HEK293T (cell line): Measurements from ENCODE around the gene SLC36A4.

ENCODE experiments used
- CTCF ChIA-PET: fragments of 350-600 bp; formaldehyde crosslinking; extraction: SDS; loops from one replicate; lab custom pipeline; 2021; ENCODE audit warnings: antibody characterized with exemption, inconsistent platforms; lab: Yijun Ruan, JAX
- POLR2A ChIA-PET: fragments of 350-600 bp; formaldehyde crosslinking; extraction: SDS; loops from one replicate; lab custom pipeline; 2020; ENCODE audit warnings: antibody characterized with exemption, inconsistent platforms; lab: Yijun Ruan, JAX
- DNase-seq: peaks from one replicate; pipeline ENCODE4 v3.0.0; 2012; ENCODE audit warnings: mixed read lengths; ENCODE audit errors: extremely low spot score
- ARNT ChIP-seq: fragments of 450-650 bp; IDR thresholded peaks from 2 replicates; pipeline ENCODE4 v1.6.1; 2017; ENCODE audit warnings: mild to moderate bottlenecking
- BHLHE40 ChIP-seq: fragments of 450-650 bp; IDR thresholded peaks from 2 replicates; pipeline ENCODE4 v1.6.1; 2016; ENCODE audit warnings: mild to moderate bottlenecking, moderate library complexity, borderline replicate concordance
- CTBP1 ChIP-seq: fragments of 450-650 bp; IDR thresholded peaks from 2 replicates; pipeline ENCODE4 v1.6.1; 2016; ENCODE audit warnings: borderline replicate concordance
- ELF4 ChIP-seq: fragments of 450-650 bp; IDR thresholded peaks from 2 replicates; pipeline ENCODE4 v1.6.1; 2017; ENCODE audit warnings: antibody characterized with exemption
- FOXA1 ChIP-seq: fragments of 450-650 bp; IDR thresholded peaks from 2 replicates; pipeline ENCODE4 v1.6.1; 2016; ENCODE audit warnings: mild to moderate bottlenecking
- FOXK2 ChIP-seq: fragments of 450-650 bp; IDR thresholded peaks from 2 replicates; pipeline ENCODE4 v1.6.1; 2016; ENCODE audit warnings: mild to moderate bottlenecking
- FOXM1 ChIP-seq: fragments of 450-650 bp; IDR thresholded peaks from 2 replicates; pipeline ENCODE4 v1.6.1; 2017; ENCODE audit warnings: mild to moderate bottlenecking, borderline replicate concordance
- HDGF ChIP-seq: fragments of 450-650 bp; IDR thresholded peaks from 2 replicates; pipeline ENCODE4 v1.6.1; 2017; ENCODE audit warnings: antibody characterized with exemption, borderline replicate concordance
- L3MBTL2 ChIP-seq: fragments of 450-650 bp; conservative IDR thresholded peaks from 2 replicates; pipeline ENCODE4 v1.6.1; 2016; ENCODE audit warnings: mild to moderate bottlenecking
- LEF1 ChIP-seq: fragments of 450-650 bp; IDR thresholded peaks from 2 replicates; pipeline ENCODE4 v1.6.1; 2017; ENCODE audit warnings: mild to moderate bottlenecking, borderline replicate concordance
- NFRKB ChIP-seq: fragments of 450-650 bp; IDR thresholded peaks from 2 replicates; pipeline ENCODE4 v1.6.1; 2016; ENCODE audit warnings: mild to moderate bottlenecking, moderate library complexity
- SP1 ChIP-seq: fragments of 450-650 bp; IDR thresholded peaks from 2 replicates; pipeline ENCODE4 v1.6.1; 2017
- SUZ12 ChIP-seq: fragments of 450-650 bp; IDR thresholded peaks from 2 replicates; pipeline ENCODE4 v1.6.1; 2016; ENCODE audit warnings: mild to moderate bottlenecking
- TARDBP ChIP-seq: fragments of 450-650 bp; IDR thresholded peaks from 2 replicates; pipeline ENCODE4 v1.6.1; 2016
- ZNF384 ChIP-seq: fragments of 450-650 bp; IDR thresholded peaks from 2 replicates; pipeline ENCODE4 v1.6.1; 2016
- TF ChIP-seq, protein P1 (sequence below): fragments of 450-650 bp; IDR thresholded peaks from 2 replicates; pipeline ENCODE4 v1.6.1; 2016

The SLC36A4 gene

GRCh38 chr11:93236741-93237675 lies 39.2 kb upstream of the SLC36A4 start:
- no peak for TF ChIP-seq CTBP1
- TF ChIP-seq ELF4, result no peak
- TF ChIP-seq HDGF, result no peak
- TF ChIP-seq FOXM1, result no peak
- no peak for TF ChIP-seq NFRKB
- TF ChIP-seq L3MBTL2, result no peak
- TF ChIP-seq FOXA1, result no peak
- no peak for TF ChIP-seq LEF1
- TF ChIP-seq SUZ12, result no peak
- TF ChIP-seq ARNT, result no peak
- no peak for TF ChIP-seq BHLHE40
- no peak for TF ChIP-seq SP1
- no peak for TF ChIP-seq FOXK2
- TF ChIP-seq TARDBP, result no peak
- no peak for TF ChIP-seq ZNF384
- TF ChIP-seq, protein P1, sequence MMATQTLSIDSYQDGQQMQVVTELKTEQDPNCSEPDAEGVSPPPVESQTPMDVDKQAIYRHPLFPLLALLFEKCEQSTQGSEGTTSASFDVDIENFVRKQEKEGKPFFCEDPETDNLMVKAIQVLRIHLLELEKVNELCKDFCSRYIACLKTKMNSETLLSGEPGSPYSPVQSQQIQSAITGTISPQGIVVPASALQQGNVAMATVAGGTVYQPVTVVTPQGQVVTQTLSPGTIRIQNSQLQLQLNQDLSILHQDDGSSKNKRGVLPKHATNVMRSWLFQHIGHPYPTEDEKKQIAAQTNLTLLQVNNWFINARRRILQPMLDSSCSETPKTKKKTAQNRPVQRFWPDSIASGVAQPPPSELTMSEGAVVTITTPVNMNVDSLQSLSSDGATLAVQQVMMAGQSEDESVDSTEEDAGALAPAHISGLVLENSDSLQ, result no peak
- ChIA-PET CTCF (interaction anchor here (0.6 to 1.6 kb wide), 11 partner anchors 10 to 1911 kb away, joined by 3 to 8 read pairs (median 3); no protein-coding TSS in a partner anchor), POLR2A (interaction anchor here (1.3 kb wide), 1 partner anchor 39 kb away, joined by 4 read pairs; the partner anchor contains the start of gene SLC36A4)
- DNase-seq, result peak; percentile 55

DNA sequence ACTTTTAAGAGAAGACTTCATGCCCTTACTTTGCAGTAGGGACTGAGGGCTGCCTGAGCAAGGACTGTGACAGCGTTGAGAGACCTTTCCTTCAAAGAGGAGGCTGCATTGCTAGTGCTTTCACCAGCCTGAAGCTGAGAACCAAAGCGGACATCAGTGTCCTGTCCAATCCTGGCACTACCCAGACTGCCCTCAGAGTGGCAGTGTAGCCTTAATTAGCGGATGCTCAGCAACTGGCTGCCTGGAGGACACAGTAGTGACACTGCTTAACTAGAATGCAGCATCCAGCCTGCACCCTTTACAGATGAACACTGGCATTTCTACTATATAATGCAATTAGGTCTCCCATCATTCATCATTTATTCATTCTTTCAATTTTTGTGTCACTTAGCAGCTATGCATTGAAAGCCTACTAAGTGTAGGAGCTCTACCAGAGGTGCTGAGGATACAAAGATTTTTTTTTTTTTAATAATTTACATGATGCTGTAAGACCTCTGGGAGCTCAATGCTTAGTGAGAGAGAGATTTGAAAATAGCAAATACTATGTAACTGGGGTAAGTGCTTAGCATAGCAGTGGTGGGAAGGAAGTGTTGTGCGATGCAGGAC lies 36.9 kb upstream of the SLC36A4 start:
- TF ChIP-seq HDGF (no peak), L3MBTL2 (no peak), TARDBP (no peak), ARNT (no peak), ELF4 (no peak)
- TF ChIP-seq, protein P1, result no peak
- peak; percentile 77 for DNase-seq
- ChIA-PET POLR2A (interaction anchor here (0.8 kb wide), 1 partner anchor 37 kb away, joined by 3 read pairs; the partner anchor contains the start of gene SLC36A4), CTCF (interaction anchor here (0.6 to 2.1 kb wide), 18 partner anchors 14 to 496 kb away, joined by 3 to 11 read pairs (median 3); no protein-coding TSS in a partner anchor)

DNA sequence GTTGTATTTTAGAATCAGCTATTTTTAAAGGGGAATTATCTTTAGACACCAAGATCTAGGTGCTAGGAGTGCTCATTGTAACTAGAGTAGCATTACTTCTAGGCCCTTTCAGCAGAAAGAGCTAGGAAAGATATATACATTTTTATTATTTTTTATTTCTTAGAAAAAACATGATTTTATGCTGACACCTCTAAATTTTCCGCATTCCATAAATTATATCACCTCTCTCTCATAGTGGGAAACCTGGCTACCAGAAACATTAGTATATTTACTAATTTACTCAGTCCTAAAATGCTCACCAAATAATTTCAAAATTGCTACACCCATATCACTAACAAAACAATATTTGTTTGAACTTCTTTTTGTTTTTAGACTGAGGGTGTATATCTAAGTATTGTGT lies 32.1 kb upstream of the SLC36A4 start:
- TF ChIP-seq SUZ12, result no peak
- no peak for TF ChIP-seq HDGF
- no peak for DNase-seq
- CTCF ChIA-PET, result interaction anchor here (1.1 kb wide), 1 partner anchor 15 kb away, joined by 3 read pairs; no protein-coding TSS in a partner anchor
- POLR2A ChIA-PET, result no interaction called here

- CTCF ChIA-PET, result interaction anchor here (0.6 to 1.3 kb wide), 4 partner anchors 140 to 397 kb away, joined by 3 to 10 read pairs (median 4); no protein-coding TSS in a partner anchor
- no peak for DNase-seq
- TF ChIP-seq CTBP1, result no peak
- TF ChIP-seq TARDBP, result no peak
- TF ChIP-seq ELF4, result no peak
- TF ChIP-seq SUZ12, result no peak
- no peak for TF ChIP-seq FOXA1
- no peak for TF ChIP-seq SP1
- TF ChIP-seq BHLHE40, result no peak
- no peak for TF ChIP-seq ARNT
- no peak for TF ChIP-seq HDGF
- POLR2A ChIA-PET, result no interaction called here
Measured at GRCh38 chr11:93225662-93226061, 27.9 kb upstream of the SLC36A4 start.

DNA sequence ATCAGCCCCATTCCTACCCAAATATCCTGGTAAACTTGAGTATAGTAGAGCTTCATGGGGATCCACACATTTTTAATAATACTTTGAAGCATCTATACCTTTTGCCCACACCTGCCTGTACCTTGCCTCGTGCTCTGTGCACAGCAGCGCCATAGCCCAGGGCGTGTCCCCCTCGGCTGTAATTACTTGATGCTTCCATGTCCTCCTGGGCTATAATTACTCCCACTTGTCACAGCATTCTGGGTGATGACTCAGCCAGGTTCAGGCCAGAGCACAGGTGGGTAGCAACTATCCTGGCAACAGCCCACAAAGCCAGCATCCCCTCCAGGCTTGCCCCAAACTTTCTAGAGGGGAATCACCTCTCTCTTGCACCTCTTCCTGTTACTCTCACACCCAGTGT lies 23.7 kb upstream of the SLC36A4 start:
- POLR2A ChIA-PET, result no interaction called here
- TF ChIP-seq ARNT (no peak), ZNF384 (no peak), FOXA1 (no peak), SUZ12 (no peak), NFRKB (no peak), CTBP1 (no peak), HDGF (no peak), ELF4 (no peak), SP1 (no peak), TARDBP (no peak), FOXM1 (no peak), BHLHE40 (no peak)
- TF ChIP-seq, protein P1, result no peak
- CTCF ChIA-PET, result no interaction called here
- no peak for DNase-seq

DNA sequence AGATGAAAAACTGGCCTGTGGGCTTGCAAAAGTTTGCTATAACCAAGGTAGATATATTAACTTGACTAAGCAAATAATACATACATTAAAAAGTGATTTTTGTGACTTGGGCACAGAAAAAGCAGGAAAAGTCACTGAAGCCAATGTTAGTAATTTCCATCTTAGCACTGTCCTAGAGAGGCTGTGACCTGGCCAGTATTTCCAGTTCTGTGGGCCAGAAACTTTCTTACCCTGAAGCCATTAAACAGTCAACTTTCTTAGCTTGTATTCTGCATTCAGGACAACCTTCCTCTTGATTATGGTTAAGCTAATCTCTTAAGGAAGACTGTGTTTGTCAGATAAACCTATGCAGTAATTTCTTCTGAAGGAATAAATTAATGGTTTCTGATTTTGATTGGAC lies 22.3 kb upstream of the SLC36A4 start:
- DNase-seq, result no peak
- no peak for TF ChIP-seq NFRKB
- no peak for TF ChIP-seq CTBP1
- TF ChIP-seq L3MBTL2, result no peak
- TF ChIP-seq ZNF384, result no peak
- no peak for TF ChIP-seq BHLHE40
- TF ChIP-seq FOXM1, result no peak
- no peak for TF ChIP-seq SUZ12
- no peak for TF ChIP-seq FOXA1
- TF ChIP-seq TARDBP, result no peak
- POLR2A ChIA-PET, result no interaction called here
- CTCF ChIA-PET, result interaction anchor here (0.6 kb wide), 1 partner anchor 12 kb away, joined by 3 read pairs; no protein-coding TSS in a partner anchor
